B cell (primary cell): ENCODE measurements around the gene TMEM52.

Experiments used
- EZH2 ChIP-seq: IDR thresholded peaks from 2 replicates; pipeline ENCODE4 v1.6.1; 2012; ENCODE audit warnings: borderline replicate concordance, low read depth, mild to moderate bottlenecking, moderate library complexity, low read length; ENCODE audit not compliant: insufficient read depth, poor library complexity, severe bottlenecking
- TF ChIP-seq, protein P1 (sequence below): fragments of 200-600 bp; IDR thresholded peaks from one replicate; pipeline ENCODE4 v1.8.0; 2022; ENCODE audit warnings: antibody characterized with exemption, mild to moderate bottlenecking

DNA sequence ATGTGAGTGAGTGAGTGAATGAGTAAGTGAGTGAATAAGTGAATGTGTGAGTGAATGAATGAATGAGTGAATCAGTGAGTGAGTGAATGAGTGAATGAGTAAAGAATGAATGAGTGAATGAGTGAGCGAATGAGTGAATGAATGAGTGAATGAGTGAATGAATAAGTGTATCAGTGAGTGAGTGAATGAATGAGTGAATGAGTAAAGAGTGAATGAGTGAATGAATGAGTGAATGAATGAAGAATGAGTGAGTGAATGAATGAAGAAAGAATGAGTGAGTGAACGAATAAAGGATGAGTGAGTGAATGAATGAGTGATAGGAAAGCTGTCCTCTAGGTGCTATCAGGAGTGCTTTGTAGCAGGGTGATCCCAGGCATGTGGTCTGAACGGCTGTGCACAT lies 48.8 kb upstream of the TMEM52 start:
- TF ChIP-seq, protein P1, sequence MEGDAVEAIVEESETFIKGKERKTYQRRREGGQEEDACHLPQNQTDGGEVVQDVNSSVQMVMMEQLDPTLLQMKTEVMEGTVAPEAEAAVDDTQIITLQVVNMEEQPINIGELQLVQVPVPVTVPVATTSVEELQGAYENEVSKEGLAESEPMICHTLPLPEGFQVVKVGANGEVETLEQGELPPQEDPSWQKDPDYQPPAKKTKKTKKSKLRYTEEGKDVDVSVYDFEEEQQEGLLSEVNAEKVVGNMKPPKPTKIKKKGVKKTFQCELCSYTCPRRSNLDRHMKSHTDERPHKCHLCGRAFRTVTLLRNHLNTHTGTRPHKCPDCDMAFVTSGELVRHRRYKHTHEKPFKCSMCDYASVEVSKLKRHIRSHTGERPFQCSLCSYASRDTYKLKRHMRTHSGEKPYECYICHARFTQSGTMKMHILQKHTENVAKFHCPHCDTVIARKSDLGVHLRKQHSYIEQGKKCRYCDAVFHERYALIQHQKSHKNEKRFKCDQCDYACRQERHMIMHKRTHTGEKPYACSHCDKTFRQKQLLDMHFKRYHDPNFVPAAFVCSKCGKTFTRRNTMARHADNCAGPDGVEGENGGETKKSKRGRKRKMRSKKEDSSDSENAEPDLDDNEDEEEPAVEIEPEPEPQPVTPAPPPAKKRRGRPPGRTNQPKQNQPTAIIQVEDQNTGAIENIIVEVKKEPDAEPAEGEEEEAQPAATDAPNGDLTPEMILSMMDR: no peak
- TF ChIP-seq EZH2: no peak
